Choroid plexus epithelial cell (primary cell): ENCODE measurements around the gene OBI1.

ENCODE experiments used
- DNase-seq: peaks from one replicate; pipeline ENCODE4 v3.0.0-alpha.2; 2010; ENCODE audit warnings: low read depth
- H3K4me3 ChIP-seq: 2 replicates; pipeline ENCODE4 v1.5.1; 2011; ENCODE audit warnings: low read depth, mild to moderate bottlenecking, control low read depth, low read length, moderate library complexity
- CTCF ChIP-seq: conservative IDR thresholded peaks from 2 replicates; pipeline ENCODE4 v1.5.1; 2011; ENCODE audit warnings: low read depth, mild to moderate bottlenecking, control low read depth, inconsistent platforms, low read length, moderate library complexity

Gene OBI1

GRCh38 chr13:78625384-78625783, 33.6 kb downstream of the OBI1 start:
- H3K4me3 ChIP-seq = no peak overlapping the region
- TF ChIP-seq CTCF = no peak
- DNase-seq = no peak

DNA sequence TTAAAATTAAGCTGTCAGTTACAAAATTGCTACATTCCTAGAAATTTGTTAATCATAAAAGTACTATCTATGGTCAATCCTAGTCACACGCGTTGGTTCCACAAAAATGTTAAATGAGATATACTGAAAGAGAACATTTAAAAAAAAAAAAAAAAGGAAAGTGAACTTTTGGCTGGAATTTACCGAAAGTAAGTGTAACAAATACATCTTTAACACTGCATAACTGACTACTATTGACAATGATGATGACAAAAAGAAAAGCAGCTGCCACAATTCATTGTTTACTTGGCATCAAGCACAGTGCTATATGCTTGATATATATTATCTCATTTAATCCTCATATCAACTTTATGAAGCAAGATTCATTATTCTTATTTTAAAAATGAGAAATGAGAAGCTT, 35.8 kb downstream of the OBI1 start:
- no peak for DNase-seq
- TF ChIP-seq CTCF = no peak
- H3K4me3 ChIP-seq = no peak overlapping the region

GRCh38 chr13:78620936-78621470, 38.0 kb downstream of the OBI1 start:
- no peak for TF ChIP-seq CTCF
- DNase-seq = no peak
- no peak overlapping the region for H3K4me3 ChIP-seq

DNA sequence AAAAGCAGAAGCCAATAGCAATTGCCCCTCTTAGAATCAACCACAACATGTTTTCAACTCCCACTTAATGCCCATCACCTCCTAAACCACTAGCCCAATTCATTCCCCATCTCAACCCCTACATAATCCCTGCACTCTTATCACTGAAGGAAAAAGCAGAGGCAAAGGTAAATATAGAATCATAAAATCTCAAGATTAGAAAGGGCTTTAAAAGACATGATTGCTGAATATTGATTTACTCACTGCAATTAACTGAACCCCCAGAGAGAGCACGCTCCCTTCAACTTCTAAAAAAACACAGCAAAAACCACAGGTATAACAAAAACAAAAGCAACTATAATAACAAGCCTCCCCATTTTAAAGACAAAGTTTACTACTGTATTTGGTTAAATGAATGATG, 40.5 kb downstream of the OBI1 start:
- no peak for TF ChIP-seq CTCF
- no peak overlapping the region for H3K4me3 ChIP-seq
- DNase-seq = no peak

GRCh38 chr13:78611040-78611439, 47.9 kb downstream of the OBI1 start:
- DNase-seq = no peak
- no peak overlapping the region for H3K4me3 ChIP-seq
- TF ChIP-seq CTCF = no peak

DNA sequence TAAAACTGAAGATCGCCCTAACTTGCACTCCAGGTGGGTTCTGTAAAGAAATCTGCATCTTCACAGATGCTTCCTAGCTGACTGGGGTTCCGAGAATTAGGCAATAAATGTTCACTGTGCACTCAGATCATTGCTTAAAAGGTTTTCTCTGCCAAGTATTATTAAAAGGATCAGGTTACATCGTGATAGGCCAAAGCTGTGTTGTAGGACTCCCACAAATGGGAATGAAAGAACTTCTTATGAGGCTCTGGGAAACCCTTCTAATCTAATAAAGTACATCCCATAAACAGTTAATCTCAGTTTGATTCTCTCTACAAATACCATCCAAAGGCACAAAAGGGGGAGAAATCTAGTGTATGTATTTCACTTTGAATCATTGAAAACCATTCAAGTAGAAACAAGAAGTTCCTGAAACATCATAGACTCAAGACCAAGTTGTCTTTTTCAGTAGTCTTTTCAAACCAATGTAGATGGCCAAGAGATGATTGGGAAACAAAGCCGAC, 48.5 kb downstream of the OBI1 start:
- no peak for TF ChIP-seq CTCF
- no peak overlapping the region for H3K4me3 ChIP-seq
- DNase-seq = peak; percentile 44

- peak overlapping the region; percentile 49 for H3K4me3 ChIP-seq
- no peak for TF ChIP-seq CTCF
- DNase-seq = no peak
Measured at GRCh38 chr13:78609464-78610205, 49.3 kb downstream of the OBI1 start.
